Mesodermal cell (in vitro differentiated cells): ENCODE results near the gene SIRT7.
A peak's percentile ranks its signal among the peaks of the same experiment; 100 is the strongest.

ENCODE experiments used
- H3K27ac ChIP-seq: 2 replicates; pipeline ENCODE4 v1.7.0; 2013; ENCODE audit warnings: mild to moderate bottlenecking, low read depth, low read length, moderate library complexity; ENCODE audit not compliant: severe bottlenecking
- H3K36me3 ChIP-seq: 2 replicates; pipeline ENCODE4 v1.7.1; 2013; ENCODE audit warnings: mild to moderate bottlenecking, low read length, moderate library complexity; ENCODE audit not compliant: control insufficient read depth, insufficient read depth
- H3K4me1 ChIP-seq: one replicate; pipeline ENCODE4 v1.7.1; 2013; ENCODE audit warnings: mild to moderate bottlenecking, low read length; ENCODE audit not compliant: insufficient read depth, control insufficient read depth, poor library complexity, severe bottlenecking
- H3K4me3 ChIP-seq: 2 replicates; pipeline ENCODE4 v1.7.0; 2013; ENCODE audit warnings: low read length, control low read depth, mild to moderate bottlenecking; ENCODE audit not compliant: insufficient read depth, poor library complexity, severe bottlenecking; ENCODE audit errors: extremely low read depth
- H3K9me3 ChIP-seq: 2 replicates; pipeline ENCODE4 v1.7.1; 2013; ENCODE audit warnings: mild to moderate bottlenecking, low read length, moderate library complexity; ENCODE audit not compliant: control insufficient read depth
- WGBS, 2 experiments: methylation state at CpG; one replicate each; pipeline ENCODE4 v1.1.5; 2013; ENCODE audit warnings: missing lambda C conversion rate in 2 of 2; ENCODE audit not compliant: insufficient coverage in 2 of 2; 5-methylcytosine and 5-hydroxymethylcytosine counted together

SIRT7 gene

DNA sequence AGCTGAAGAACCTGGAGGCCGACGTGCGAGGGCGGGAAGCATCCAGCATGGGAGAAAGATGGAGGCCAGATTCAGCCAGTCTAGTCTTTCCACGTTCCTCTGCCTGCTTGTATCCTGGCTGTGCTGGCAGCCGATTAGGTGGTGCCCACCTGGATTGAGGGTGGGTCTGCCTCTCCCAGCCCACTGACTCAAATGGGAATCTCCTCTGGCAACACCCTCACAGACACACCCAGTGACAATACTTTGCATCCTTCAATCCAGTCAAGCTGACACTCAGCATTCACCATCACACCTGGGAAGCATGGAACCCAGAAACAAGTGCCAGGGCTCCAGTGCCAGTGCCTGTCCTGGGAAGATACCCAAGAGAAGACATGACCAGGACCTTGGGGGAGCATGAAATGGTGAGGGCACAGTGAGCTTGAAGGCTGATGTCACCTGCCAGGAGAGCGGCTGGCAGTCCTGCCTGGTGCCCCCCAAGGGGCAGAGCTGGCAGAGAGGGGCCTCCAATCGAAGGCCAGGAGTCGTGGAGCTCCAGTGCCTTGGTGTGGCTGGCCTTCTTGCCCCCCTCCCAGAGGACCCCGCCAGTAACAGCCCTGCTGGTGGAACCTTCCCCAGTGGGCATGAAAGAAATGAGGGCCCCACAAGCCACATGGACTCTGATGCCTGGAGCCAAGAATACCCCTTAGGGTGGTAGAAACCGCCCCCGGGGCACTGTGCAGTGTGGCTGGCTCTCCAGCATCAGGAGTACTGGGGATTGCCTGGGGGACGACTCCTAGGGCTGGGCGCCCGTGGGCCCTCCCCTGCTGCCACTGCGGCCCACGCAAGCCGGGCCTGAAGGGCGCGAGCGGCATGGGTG, 16.6 kb downstream of the SIRT7 start:
- H3K4me3 ChIP-seq = peak overlapping the region; percentile 5
- no peaks in the 10 kb centered on the region for H3K9me3 ChIP-seq
- peaks cover 64% of the 10 kb centered on the region for H3K36me3 ChIP-seq
- H3K4me1 ChIP-seq = peaks cover 21% of the 10 kb centered on the region
- WGBS, 2 experiments = 65 to 67% methylated on average over 20 to 21 of the region's 21 CpGs
- no peak overlapping the region for H3K27ac ChIP-seq

DNA sequence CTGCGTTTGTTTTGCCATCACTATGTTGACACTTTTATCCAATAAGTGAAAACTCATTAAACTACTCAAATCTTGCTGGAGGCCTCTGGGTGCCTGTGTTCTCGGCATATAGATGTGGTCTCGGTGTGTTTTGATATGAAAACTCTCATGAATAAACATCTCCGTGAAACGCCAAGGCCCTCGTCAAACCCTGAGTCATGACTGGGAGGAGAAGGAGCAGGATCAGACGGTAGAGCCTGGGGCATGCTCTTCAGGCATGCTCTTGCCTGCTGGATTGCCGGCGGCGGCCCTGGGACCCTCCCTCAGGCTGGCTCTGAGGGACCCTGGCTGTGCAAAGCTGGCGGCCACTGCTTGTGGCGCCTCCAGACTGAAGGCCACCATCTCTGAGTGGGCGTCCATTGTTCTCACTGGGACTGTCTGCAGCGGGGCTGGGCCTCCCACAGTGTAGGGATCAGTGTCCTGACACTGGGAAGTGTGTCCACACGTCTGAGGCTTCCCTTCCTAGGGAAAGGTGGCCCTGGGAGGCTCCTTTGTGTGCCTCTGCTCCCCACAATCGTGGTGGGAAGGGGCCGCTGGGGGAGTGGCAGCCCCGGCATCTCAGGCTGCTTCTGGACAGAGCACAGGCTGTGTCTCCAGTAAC, 17.7 kb downstream of the SIRT7 start:
- Histone ChIP-seq H3K4me1 (peaks cover 21% of the 10 kb centered on the region), H3K36me3 (peaks cover 63% of the 10 kb centered on the region), H3K9me3 (no peaks in the 10 kb centered on the region), H3K4me3 (no peak overlapping the region), H3K27ac (no peak overlapping the region)
- 91% methylated on average over 17 of the region's 18 CpGs for WGBS, 2 experiments

DNA sequence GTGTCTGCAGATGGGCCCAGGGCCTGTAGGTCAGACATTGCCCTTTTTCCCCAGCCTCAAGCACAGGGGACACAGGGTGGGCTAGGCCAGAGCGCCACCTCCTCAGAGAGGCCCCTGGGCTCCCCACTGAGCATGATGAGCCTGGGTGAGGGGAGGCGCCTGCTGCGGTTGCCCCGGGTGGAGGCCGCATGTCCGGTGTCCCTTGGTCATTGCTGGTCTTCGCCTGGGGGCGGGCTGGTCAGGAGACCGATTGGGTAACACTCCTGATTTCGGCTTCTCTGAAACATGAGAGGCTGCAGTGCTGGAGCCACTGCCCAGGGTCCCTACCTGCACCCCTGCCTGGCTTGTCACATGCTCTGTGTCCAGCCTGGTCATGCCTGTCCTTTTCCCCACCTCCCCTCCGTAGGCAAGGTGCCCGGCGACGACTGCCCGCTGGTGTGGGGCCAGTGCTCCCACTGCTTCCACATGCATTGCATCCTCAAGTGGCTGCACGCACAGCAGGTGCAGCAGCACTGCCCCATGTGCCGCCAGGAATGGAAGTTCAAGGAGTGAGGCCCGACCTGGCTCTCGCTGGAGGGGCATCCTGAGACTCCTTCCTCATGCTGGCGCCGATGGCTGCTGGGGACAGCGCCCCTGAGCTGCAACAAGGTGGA, 18.3 kb downstream of the SIRT7 start:
- no peaks in the 10 kb centered on the region for H3K9me3 ChIP-seq

DNA sequence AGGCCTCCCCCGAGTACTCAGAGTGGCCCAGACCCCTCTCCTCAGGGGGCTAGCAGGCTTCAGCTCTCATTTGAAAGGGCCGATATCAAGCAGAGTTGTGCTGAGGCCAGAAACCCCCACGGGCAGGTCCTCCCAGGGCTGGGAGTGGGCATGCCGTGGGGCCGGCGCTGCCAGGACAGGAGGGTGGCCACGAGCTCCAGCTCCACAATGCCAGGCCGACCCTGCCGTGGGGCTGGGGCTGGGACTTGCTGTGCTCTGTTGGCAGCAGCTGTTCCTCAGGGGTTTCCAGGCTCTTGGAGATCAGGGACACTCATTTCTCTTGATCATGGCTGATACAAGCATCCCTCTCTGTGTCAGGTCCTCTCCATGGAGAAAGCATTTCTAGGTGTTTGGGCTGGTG, 19.1 kb downstream of the SIRT7 start:
- WGBS, 2 experiments = 87 to 93% methylated on average over 9 of the region's 9 CpGs
- Histone ChIP-seq H3K4me3 (no peak overlapping the region), H3K27ac (peak overlapping the region; percentile 25), H3K9me3 (no peaks in the 10 kb centered on the region), H3K4me1 (peaks cover 21% of the 10 kb centered on the region), H3K36me3 (peaks cover 65% of the 10 kb centered on the region)

More for the DNA sequence above, 18.3 kb downstream of the SIRT7 start:
- no peak overlapping the region for H3K27ac ChIP-seq
- peaks cover 64% of the 10 kb centered on the region for H3K36me3 ChIP-seq
- peaks cover 21% of the 10 kb centered on the region for H3K4me1 ChIP-seq
- 97 to 98% methylated on average over 19 to 21 of the region's 22 CpGs for WGBS, 2 experiments
- H3K4me3 ChIP-seq = no peak overlapping the region

GRCh38 chr17:81898029-81898866, 19.7 kb downstream of the SIRT7 start:
- Histone ChIP-seq H3K9me3 (no peaks in the 10 kb centered on the region), H3K36me3 (peaks cover 71% of the 10 kb centered on the region), H3K4me3 (no peak overlapping the region), H3K4me1 (peaks cover 21% of the 10 kb centered on the region), H3K27ac (peak overlapping the region; percentile 25)
- 89 to 94% methylated on average over 17 to 18 of the region's 19 CpGs for WGBS, 2 experiments

DNA sequence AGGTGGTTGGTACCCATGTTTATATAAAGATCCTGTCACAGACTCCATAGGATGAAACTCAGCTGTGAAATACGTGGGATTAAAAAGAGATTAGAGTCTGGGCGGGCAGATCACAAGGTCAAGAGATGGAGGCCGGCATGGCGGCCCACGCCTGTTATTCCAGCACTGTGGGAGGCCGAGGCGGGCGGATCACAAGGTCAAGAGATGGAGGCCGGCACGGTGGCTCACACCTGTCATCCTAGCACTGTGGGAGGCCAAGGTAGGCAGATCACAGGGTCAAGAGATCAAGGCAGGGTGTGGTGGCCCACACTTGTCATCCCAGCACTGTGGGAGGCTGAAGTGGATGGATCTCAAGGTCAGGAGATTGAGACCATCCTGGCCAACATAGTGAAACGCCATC, 22.6 kb downstream of the SIRT7 start:
- H3K36me3 ChIP-seq = peaks cover 65% of the 10 kb centered on the region
- H3K4me1 ChIP-seq = peaks cover 20% of the 10 kb centered on the region
- H3K4me3 ChIP-seq = no peak overlapping the region
- no peaks in the 10 kb centered on the region for H3K9me3 ChIP-seq
- no peak overlapping the region for H3K27ac ChIP-seq
- 94 to 97% methylated on average over 9 to 10 of the region's 11 CpGs for WGBS, 2 experiments

DNA sequence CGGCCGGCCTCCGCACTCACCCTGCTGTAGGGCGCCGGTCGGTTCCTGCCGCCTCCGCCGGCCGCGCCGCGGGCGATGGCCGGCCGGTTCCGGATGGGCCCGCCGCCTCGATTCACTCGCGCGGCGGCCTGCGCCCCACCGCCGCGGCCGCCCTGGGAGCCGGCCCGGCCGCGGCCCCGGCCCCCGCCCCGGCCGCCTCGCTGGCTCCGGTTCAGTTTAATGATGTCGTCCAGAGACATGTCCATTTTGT, 26.7 kb downstream of the SIRT7 start:
- Histone ChIP-seq H3K27ac (peak overlapping the region; percentile 72), H3K4me3 (peak overlapping the region; percentile 89), H3K9me3 (no peaks in the 10 kb centered on the region), H3K4me1 (peaks cover 10% of the 10 kb centered on the region), H3K36me3 (peaks cover 69% of the 10 kb centered on the region)
- WGBS, 2 experiments = 0 to 1% methylated on average over 34 to 37 of the region's 40 CpGs

- Histone ChIP-seq H3K4me1 (peaks cover 10% of the 10 kb centered on the region), H3K9me3 (no peaks in the 10 kb centered on the region), H3K4me3 (peak overlapping the region; percentile 89), H3K36me3 (peaks cover 69% of the 10 kb centered on the region), H3K27ac (peak overlapping the region; percentile 72)
- WGBS, 2 experiments = 14 to 15% methylated on average over 41 to 45 of the region's 69 CpGs
These were observed 27.3 kb downstream of the SIRT7 start for GRCh38 chr17:81890447-81891302.

- H3K36me3 ChIP-seq = peaks cover 71% of the 10 kb centered on the region
- 91 to 96% methylated on average over 7 to 8 of the region's 9 CpGs for WGBS, 2 experiments
- no peak overlapping the region for H3K27ac ChIP-seq
- H3K4me3 ChIP-seq = peak overlapping the region; percentile 89
- H3K4me1 ChIP-seq = peaks cover 10% of the 10 kb centered on the region
- no peaks in the 10 kb centered on the region for H3K9me3 ChIP-seq
These were observed 28.4 kb downstream of the SIRT7 start for GRCh38 chr17:81889602-81890001.
